Trophoblast cell (in vitro differentiated cells and primary cell): Measurements from ENCODE around the gene MFSD8.

Source experiments
- DNase-seq, 2 donors: peaks; one replicate each; pipeline ENCODE4 v3.0.0-alpha.2; 2016
- H2AFZ ChIP-seq: 2 replicates; pipeline ENCODE4 v1.6.1; 2013; ENCODE audit warnings: low read length, moderate library complexity, mild to moderate bottlenecking; ENCODE audit not compliant: insufficient read depth, poor library complexity
- H2AK5ac ChIP-seq: 2 replicates; pipeline ENCODE4 v1.6.1; 2013; ENCODE audit warnings: mild to moderate bottlenecking, low read length
- H2BK120ac ChIP-seq: 2 replicates; pipeline ENCODE4 v1.6.1; 2013; ENCODE audit warnings: low read length, mild to moderate bottlenecking, moderate library complexity; ENCODE audit not compliant: insufficient read depth, poor library complexity
- H2BK12ac ChIP-seq: 2 replicates; pipeline ENCODE4 v1.6.1; 2013; ENCODE audit warnings: mild to moderate bottlenecking, low read length, moderate library complexity
- H2BK5ac ChIP-seq: 2 replicates; pipeline ENCODE4 v1.6.1; 2013; ENCODE audit warnings: low read length, low read depth, moderate library complexity, mild to moderate bottlenecking; ENCODE audit not compliant: poor library complexity
- H3K14ac ChIP-seq: 2 replicates; pipeline ENCODE4 v1.6.1; 2013; ENCODE audit warnings: mild to moderate bottlenecking, low read length
- H3K18ac ChIP-seq: 2 replicates; pipeline ENCODE4 v1.6.1; 2013; ENCODE audit warnings: mild to moderate bottlenecking, low read length
- H3K23ac ChIP-seq: 2 replicates; pipeline ENCODE4 v1.6.1; 2013; ENCODE audit warnings: low read length
- H3K27ac ChIP-seq: 2 replicates; pipeline ENCODE4 v1.5.1; 2013; ENCODE audit warnings: low read depth, mild to moderate bottlenecking, inconsistent platforms, low read length, moderate library complexity
- H3K27me3 ChIP-seq: 2 replicates; pipeline ENCODE4 v1.6.1; 2013; ENCODE audit warnings: inconsistent platforms, mild to moderate bottlenecking, low read length, moderate library complexity; ENCODE audit not compliant: insufficient read depth
- H3K36me3 ChIP-seq, 2 experiments: 1 replicate in 1 of 2; 2 replicates in 1 of 2; pipeline ENCODE4 v1.6.1; 2013; ENCODE audit warnings: low read length in 2 of 2, mild to moderate bottlenecking in 2 of 2, moderate library complexity in 1 of 2; ENCODE audit not compliant: insufficient read depth in 2 of 2, control insufficient read depth in 1 of 2
- H3K4ac ChIP-seq: 2 replicates; pipeline ENCODE4 v1.6.1; 2013; ENCODE audit warnings: low read depth, mild to moderate bottlenecking, low read length, moderate library complexity
- H3K4me1 ChIP-seq, 2 experiments: 1 replicate in 1 of 2; 2 replicates in 1 of 2; pipeline ENCODE4 v1.6.1; 2013; ENCODE audit warnings: low read length in 2 of 2, mild to moderate bottlenecking in 2 of 2, moderate library complexity in 1 of 2; ENCODE audit not compliant: insufficient read depth in 2 of 2, control insufficient read depth in 1 of 2
- H3K4me2 ChIP-seq: 2 replicates; pipeline ENCODE4 v1.6.1; 2013; ENCODE audit warnings: inconsistent platforms, mild to moderate bottlenecking, low read length, moderate library complexity
- H3K4me3 ChIP-seq: 2 replicates; pipeline ENCODE4 v1.5.1; 2013; ENCODE audit warnings: mild to moderate bottlenecking, low read depth, low read length, inconsistent platforms
- H3K79me1 ChIP-seq: one replicate; pipeline ENCODE4 v1.6.1; 2013; ENCODE audit warnings: low read length
- H3K79me2 ChIP-seq: 2 replicates; pipeline ENCODE4 v1.6.1; 2013; ENCODE audit warnings: low read length, mild to moderate bottlenecking; ENCODE audit not compliant: control insufficient read depth, insufficient read depth, poor library complexity
- H3K9ac ChIP-seq: 2 replicates; pipeline ENCODE4 v1.6.1; 2013; ENCODE audit warnings: mild to moderate bottlenecking, low read length
- H3K9me3 ChIP-seq: 2 replicates; pipeline ENCODE4 v1.6.1; 2013; ENCODE audit warnings: low read depth, mild to moderate bottlenecking, control low read depth, inconsistent platforms, low read length; ENCODE audit not compliant: insufficient read depth
- H4K12ac ChIP-seq: 2 replicates; pipeline ENCODE4 v1.6.1; 2013; ENCODE audit warnings: low read depth, mild to moderate bottlenecking, low read length, moderate library complexity
- H4K8ac ChIP-seq: 2 replicates; pipeline ENCODE4 v1.6.1; 2013; ENCODE audit warnings: low read depth, mild to moderate bottlenecking, low read length, moderate library complexity
- H4K91ac ChIP-seq: one replicate; pipeline ENCODE4 v1.6.1; 2013; ENCODE audit warnings: low read depth, mild to moderate bottlenecking, low read length, moderate library complexity
- WGBS: extraction: QIAGEN DNeasy Blood & Tissue Kit; methylation state at CpG from one replicate; pipeline ENCODE4 v1.1.7; 2013; ENCODE audit warnings: missing lambda C conversion rate; ENCODE audit not compliant: insufficient read length, insufficient coverage; ENCODE audit errors: extremely low coverage; 5-methylcytosine and 5-hydroxymethylcytosine counted together

Gene MFSD8

DNA sequence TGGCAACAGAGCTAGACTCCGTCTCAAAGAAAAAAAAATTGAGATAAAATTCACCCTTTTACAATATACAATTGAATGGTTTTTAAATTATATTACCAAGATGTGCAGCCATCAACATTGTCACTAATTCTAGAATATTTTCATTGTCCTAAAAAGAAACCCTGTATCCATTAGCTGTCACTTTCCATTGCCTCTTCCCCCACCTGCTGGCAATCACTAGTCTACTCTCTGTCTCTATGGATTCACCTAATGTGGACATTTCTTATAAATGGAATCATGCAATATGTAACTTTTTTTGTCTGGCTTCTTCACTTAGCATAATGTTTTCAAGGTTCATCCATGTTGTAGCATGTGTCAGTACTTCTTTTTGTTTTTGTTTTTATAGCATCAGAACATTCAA, 21.0 kb upstream of the MFSD8 start:
- no peak overlapping the region for H2AK5ac ChIP-seq
- no peaks in the 10 kb centered on the region for H3K9me3 ChIP-seq
- no peak overlapping the region for H4K8ac ChIP-seq
- no CpG with 5 or more reads among the region's 1 CpG for WGBS
- H3K4me3 ChIP-seq, result no peak overlapping the region
- no peak overlapping the region for H3K4me2 ChIP-seq
- no peak overlapping the region for H2AFZ ChIP-seq
- H3K27ac ChIP-seq, result no peak overlapping the region
- H3K27me3 ChIP-seq, result no peaks in the 10 kb centered on the region
- no peak overlapping the region for H2BK5ac ChIP-seq
- no peak for DNase-seq
- H3K14ac ChIP-seq, result no peak overlapping the region
- H2BK120ac ChIP-seq, result no peak overlapping the region
- H3K18ac ChIP-seq, result no peak overlapping the region
- H2BK12ac ChIP-seq, result no peak overlapping the region
- no peak overlapping the region for H4K12ac ChIP-seq
- no peak overlapping the region for H3K23ac ChIP-seq
- peaks cover 3 to 9% of the 10 kb centered on the region in 2 experiments for H3K36me3 ChIP-seq
- no peaks in the 10 kb centered on the region for H3K79me2 ChIP-seq
- H3K79me1 ChIP-seq, result no peaks in the 10 kb centered on the region
- no peak overlapping the region for H4K91ac ChIP-seq
- H3K9ac ChIP-seq, result no peak overlapping the region
- H3K4ac ChIP-seq, result no peak overlapping the region
- H3K4me1 ChIP-seq, result no peaks in the 10 kb centered on the region

DNA sequence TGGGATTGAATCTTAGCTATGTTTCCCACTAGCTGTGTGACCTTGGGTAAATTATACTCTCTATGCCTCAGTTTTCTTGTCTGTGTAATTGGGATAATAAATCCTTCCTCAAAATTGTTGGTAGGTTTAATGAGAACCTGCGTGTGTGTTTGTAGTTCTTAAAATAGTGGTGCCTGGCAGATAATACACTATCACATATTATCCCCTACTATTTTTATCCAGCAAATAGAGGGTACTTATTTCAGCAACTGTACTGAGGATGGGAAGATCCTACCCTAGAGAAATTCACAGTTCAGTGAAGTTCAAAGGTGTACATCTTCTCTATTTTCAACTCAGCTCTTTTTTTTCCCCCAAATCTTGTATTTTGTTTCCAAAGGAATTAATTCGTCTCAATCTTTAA, 17.5 kb upstream of the MFSD8 start:
- no peak overlapping the region for H3K4ac ChIP-seq
- no peaks in the 10 kb centered on the region for H3K79me1 ChIP-seq
- H3K27ac ChIP-seq, result no peak overlapping the region
- no peak overlapping the region for H3K4me2 ChIP-seq
- no peak overlapping the region for H3K18ac ChIP-seq
- H4K8ac ChIP-seq, result no peak overlapping the region
- no peak overlapping the region for H3K14ac ChIP-seq
- peaks cover 1 to 12% of the 10 kb centered on the region in 2 experiments for H3K36me3 ChIP-seq
- H2BK120ac ChIP-seq, result no peak overlapping the region
- no peak overlapping the region for H3K9ac ChIP-seq
- no peak overlapping the region for H2BK12ac ChIP-seq
- no peaks in the 10 kb centered on the region for H3K9me3 ChIP-seq
- DNase-seq, result no peak
- no peak overlapping the region for H4K12ac ChIP-seq
- H3K23ac ChIP-seq, result no peak overlapping the region
- H3K79me2 ChIP-seq, result no peaks in the 10 kb centered on the region
- no peaks in the 10 kb centered on the region for H3K27me3 ChIP-seq
- H4K91ac ChIP-seq, result no peak overlapping the region
- H3K4me1 ChIP-seq, result no peaks in the 10 kb centered on the region
- H2AK5ac ChIP-seq, result no peak overlapping the region
- no peak overlapping the region for H2BK5ac ChIP-seq
- H2AFZ ChIP-seq, result no peak overlapping the region
- no CpG with 5 or more reads among the region's 2 CpGs for WGBS
- no peak overlapping the region for H3K4me3 ChIP-seq

DNA sequence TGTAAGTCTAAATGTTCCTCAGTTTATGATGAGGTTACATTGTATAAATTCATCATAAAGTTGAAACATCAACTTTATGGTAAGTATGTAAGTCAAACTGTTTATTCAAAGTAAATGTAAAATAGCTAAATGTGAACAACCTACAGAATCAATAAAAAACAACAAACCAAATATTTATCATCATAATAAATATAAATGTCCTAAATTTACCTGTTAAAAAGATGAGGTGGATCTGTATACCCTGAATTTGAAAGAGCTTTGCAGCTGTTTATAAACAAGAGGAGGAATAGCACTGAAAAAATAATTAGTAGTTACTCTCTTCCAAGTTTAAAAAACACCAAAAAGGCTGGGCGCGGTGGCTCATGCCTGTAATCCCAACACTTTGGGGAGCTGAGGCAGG, 14.0 kb upstream of the MFSD8 start:
- H2BK12ac ChIP-seq, result no peak overlapping the region
- no peaks in the 10 kb centered on the region for H3K9me3 ChIP-seq
- no peak overlapping the region for H2AK5ac ChIP-seq
- no peak overlapping the region for H4K8ac ChIP-seq
- no peak overlapping the region for H3K23ac ChIP-seq
- no peak overlapping the region for H2AFZ ChIP-seq
- no peak overlapping the region for H3K27ac ChIP-seq
- H3K36me3 ChIP-seq, result peaks cover 5 to 10% of the 10 kb centered on the region in 2 experiments
- H3K14ac ChIP-seq, result no peak overlapping the region
- H3K79me1 ChIP-seq, result no peaks in the 10 kb centered on the region
- H3K9ac ChIP-seq, result no peak overlapping the region
- H4K12ac ChIP-seq, result no peak overlapping the region
- H2BK120ac ChIP-seq, result no peak overlapping the region
- no peaks in the 10 kb centered on the region for H3K4me1 ChIP-seq
- no peak overlapping the region for H3K4me3 ChIP-seq
- WGBS, result no CpG with 5 or more reads among the region's 2 CpGs
- H3K4me2 ChIP-seq, result no peak overlapping the region
- H4K91ac ChIP-seq, result no peak overlapping the region
- no peaks in the 10 kb centered on the region for H3K27me3 ChIP-seq
- no peak overlapping the region for H3K18ac ChIP-seq
- H3K79me2 ChIP-seq, result no peaks in the 10 kb centered on the region
- no peak for DNase-seq
- no peak overlapping the region for H3K4ac ChIP-seq
- no peak overlapping the region for H2BK5ac ChIP-seq

DNA sequence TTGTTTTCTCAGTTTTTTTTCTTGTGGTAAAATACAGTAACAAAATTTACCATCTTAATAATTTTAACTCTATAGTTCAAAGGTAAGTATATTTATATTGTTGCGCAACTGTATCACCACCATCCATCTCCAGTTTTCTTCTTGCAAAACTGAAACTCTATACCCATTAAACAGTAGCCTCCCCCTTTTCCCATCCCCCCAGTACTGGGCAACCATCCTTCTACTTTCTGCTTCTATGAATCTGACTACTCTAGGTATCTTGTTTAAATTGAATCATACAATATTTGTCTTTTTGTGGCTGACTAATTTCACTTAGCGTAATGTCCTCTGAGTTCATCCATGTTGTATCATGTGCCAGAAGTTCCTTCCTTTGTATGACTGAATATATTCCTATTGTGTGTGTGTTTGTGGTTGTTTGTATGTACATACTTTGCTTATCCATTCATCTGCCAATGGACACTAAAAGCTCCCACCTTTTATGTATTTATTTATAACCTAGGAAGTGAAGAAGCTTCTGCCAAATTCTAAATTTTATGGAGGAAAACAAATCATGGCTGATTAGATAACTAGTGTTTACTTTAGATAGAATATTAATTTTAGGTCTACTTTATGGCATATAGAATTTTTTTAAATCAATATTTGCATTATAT, 10.3 kb upstream of the MFSD8 start:
- Histone ChIP-seq H3K36me3 (peaks cover 6 to 8% of the 10 kb centered on the region in 2 experiments), H3K14ac (no peak overlapping the region), H2AK5ac (no peak overlapping the region), H3K4ac (no peak overlapping the region), H3K23ac (no peak overlapping the region), H3K4me1 (peaks cover 2 to 3% of the 10 kb centered on the region in 2 experiments), H4K12ac (no peak overlapping the region), H3K9me3 (no peaks in the 10 kb centered on the region), H2BK5ac (no peak overlapping the region), H3K79me2 (no peaks in the 10 kb centered on the region), H4K91ac (no peak overlapping the region), H3K27ac (no peak overlapping the region), H4K8ac (no peak overlapping the region), H3K4me2 (no peak overlapping the region), H2BK12ac (no peak overlapping the region), H3K27me3 (no peaks in the 10 kb centered on the region), H2AFZ (no peak overlapping the region), H3K18ac (no peak overlapping the region), H3K4me3 (no peak overlapping the region), H2BK120ac (no peak overlapping the region), H3K79me1 (no peaks in the 10 kb centered on the region), H3K9ac (no peak overlapping the region)
- whole genome bisulfite sequencing, result no CpG with 5 or more reads among the region's 2 CpGs
- DNase-seq, result no peak
